ENCODE results near the gene GGA3.

The GGA3 gene

DNA sequence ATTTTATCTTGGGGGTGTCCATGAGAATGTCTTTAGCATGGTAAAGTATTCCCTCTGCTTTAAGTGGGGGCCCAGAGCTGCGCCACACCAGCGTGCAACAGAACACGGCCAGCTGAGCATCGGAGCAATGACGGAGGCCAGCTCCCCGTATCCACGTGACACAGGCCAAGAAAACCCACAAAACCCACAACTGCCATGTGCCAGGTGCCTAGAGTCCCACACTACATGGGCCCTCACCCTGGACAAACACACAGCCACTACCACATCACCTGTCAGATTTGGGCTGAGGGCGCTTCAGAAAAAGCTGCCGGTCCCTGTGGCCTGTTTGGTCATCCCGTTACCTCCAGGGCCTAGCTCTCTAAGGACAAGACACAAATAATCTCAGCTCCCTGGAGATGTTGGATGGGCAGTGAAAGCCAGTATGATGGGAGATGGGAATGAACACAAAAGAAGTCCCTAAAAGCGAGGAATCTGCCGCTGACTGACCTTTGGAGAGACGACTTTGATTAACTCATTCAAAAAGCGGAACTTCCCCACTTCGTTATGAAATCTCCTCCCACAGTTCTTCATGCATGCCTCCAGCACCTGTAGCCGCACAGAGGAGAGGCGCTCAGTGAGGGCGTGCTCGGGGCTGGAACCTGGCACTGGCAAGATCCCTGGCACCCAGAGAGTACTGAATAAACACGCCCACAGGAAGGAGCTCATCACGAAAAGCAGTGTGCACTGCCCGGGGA is 17.1 kb downstream of the GGA3 start:
- DNase-seq = no peak

DNA sequence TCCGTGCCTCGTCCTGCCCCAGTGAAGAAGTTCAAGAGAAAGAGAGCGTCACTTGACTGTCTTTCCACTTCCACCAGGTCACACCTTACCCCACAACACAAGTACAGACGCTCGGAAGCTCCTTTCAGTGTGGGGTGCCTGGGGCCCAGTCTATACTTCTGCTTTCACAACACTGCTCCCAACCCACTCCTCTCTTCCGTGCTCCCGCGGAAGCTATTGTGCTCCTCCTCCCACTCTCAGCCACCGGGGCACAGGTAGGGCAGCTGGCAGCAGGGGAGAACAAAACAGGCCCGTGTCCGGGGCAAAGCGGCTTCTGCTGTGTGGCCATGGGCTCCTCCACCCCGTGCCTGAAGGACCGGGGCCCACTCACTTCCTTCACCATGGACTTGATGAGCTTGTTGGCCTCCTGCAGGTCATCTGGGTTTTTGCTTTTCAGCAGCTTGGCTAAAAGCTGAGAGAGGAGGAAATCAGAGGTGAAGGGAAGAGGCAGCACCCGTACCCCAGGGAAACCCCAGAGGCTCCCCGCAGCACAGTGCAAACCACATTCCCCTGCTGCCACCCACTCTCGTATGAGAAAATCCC is 18.9 kb downstream of the GGA3 start:
- DNase-seq = no peak

DNA sequence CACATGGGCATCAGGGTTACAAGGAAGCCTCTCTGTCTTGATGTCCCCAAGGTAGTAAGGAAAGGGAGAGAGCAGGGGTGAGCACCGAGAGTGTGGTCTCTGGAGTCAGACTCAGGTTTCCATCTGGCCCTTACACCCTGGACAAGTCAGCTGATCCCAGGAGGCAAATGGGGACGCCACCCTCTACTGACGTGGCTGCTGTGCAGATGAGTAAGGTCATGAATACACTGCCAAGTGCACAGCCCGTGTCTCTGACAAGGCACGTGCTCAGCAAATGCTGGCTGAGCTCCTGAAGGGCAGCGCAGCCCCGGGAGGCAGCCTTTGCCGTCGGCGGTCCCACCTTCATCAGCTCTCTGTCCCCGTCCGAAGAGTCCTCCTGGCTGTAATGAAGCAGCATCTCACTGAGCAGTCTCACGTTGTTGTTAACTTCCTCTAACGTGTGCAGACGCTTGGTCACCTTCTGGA is 19.4 kb downstream of the GGA3 start:
- no peak for DNase-seq

DNA sequence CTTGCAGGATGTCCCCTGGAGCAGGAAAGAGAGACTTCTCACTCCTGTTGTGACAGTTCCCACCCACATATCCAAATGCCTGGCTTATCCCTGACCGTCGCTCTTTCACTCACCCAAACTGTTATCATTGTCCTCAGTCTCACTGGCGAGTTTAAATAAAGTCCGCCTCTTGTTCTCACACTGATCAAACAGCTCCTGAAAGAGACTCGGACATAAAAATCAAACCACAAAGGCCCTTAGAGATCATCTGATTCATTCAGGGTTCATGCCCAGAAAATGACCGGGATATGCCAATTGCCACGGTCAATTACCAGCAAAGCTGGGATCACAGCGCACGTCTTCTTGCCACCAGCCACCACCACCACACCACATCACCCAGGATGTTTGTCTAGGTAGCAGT is 19.9 kb downstream of the GGA3 start:
- DNase-seq = no peak

DNA sequence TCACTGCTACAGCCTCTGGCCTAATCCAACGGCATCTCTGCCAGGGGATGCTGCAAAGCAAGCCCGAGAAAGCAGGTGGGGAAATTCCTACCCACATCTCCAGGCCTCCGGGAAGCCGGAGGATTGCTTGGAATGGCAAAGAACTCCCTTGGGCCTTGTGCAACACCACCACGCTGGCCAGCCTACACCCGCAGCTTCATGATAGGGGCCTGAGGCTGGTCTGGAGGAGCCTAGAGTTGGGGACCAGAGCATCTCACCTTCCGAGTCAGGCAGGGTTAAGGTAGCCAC is 20.3 kb downstream of the GGA3 start:
- DNase-seq = no peak

DNA sequence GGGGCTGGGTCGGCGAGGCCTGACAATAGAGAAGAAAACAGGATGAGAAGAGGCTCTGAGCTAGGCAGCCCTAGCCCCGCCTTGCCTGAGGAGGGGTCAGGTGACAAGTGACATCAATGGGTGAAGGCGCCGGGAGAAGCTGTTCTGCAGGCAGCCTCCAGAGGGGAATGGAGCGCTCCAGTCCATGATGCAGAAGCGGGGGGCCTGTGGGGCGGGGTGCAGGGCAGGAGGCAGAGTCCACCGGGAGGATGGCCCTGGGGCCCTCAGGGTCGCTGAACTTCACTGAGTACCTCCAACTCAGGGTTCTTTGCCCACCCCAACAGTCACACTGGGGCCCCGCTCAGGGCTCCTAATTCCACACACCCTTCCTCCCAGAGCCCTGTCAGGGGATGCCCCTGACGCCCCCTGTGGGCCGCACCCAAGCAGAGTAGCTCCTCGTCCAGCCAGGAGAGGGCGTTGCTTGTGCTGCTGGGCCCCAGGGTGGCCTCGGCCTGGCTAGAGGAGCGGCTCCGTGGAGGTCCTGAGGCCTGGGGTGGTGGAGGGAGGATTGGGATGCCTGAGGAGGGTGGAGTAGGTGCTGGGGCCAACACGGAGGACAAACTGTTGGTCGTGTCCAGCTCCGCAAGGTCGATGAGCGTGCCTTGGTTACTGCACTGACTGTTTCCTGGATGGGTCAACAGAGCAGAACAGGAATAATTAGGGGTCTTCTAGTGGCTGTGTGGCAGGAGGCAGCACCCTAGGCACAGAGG is 20.8 kb downstream of the GGA3 start:
- peak; percentile 21 for DNase-seq

DNA sequence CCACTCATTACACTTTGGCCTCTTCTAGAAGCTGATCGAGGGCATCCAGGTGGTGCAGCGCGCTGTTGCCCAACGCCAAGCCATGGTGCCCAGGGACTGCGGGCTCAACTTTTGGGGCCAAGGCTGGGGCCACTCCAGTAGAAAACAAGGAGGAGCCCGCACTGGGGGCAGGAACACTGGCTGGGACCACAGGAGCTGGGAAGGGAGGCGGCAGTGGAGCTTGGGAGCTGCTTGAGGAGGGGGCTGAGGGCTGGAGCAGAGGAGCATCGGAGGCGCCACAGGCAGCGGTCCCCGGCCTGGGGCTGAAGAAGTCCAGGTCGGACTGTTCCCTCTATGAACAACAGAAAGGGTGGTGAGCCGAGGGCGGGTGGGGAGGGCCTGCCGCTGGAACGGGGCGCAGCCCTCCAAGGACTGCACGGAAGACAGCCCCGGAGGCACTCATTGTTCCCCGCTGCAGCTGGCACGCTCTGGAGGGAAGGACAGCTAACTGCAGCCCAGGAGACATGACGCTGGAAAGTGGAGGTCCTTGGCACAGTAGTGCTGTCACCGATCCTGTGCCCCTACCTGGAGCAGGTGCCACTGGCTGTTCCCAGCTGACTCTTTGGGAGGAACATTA is 21.5 kb downstream of the GGA3 start:
- DNase-seq = no peak

DNA sequence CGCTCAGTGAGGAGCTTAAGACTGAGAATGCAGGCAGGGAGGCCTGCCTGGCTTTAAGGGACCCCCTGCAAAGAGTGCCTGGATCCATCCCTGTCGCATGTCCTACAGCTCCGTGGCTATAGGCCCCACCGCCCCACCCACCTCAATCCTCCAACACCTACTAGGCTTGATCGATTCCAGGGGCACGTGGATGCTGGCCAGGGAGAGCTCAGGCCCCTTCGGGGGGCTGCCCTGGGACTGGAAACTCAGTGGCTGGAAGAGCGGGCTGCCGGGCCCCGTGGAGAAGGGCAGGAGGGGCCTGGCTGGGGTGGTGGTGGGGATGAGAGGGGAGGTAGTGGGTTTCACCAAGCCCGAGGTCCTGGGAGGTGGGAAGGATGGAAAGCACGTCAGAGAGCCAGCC is 22.2 kb downstream of the GGA3 start:
- no peak for DNase-seq

DNA sequence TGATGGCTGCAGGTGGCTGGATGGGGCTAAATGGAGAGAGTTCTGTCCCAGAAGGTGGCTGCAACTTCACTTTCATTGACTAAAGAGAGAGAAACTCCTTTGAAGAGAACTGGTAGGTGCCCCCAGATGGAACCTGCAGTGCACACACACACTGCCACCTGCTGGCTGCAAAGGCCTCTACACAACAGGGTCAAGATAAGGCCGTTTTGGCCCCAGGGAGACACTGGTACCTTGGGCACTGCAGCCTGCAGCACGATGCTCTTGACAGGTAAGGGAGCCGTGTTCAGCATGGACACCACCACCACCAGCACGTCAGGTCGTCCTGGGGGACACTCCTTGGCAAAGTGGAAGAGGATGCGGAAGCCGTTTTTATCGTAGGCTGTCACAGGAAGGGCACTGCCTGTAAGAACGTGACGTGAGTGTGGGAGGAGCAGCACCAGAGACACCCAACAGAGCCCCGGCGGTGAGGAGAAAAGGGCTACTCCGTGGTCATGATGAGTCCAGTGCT is 22.7 kb downstream of the GGA3 start:
- DNase-seq = peak; percentile 54

DNA sequence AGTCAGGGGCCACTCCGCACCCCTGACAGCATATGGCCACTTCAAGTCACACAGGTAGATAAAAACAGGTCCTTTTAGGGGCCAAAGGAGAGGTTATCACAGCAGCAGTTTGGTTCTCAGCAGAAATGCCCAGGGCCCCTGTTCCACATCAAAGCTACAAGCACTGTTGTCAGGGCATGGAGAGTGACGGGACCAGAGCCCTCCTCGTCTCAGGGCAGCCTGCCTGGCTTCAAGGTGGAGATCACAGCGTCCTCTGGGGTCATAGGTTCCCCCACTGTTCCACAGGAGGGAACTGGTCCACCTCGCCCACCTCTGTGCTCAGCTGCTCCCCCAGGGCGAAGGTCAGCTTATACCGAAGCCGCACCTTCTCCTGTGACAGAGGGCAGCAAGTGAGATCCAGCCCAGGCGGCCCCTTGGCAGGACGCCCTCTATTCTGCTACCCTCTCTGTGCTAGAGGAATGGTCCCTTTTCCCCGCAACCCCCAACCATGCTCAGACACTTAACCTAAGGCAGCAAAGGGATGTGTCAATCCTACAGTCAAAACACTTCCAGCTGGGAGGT is 23.3 kb downstream of the GGA3 start:
- DNase-seq = no peak

DNA sequence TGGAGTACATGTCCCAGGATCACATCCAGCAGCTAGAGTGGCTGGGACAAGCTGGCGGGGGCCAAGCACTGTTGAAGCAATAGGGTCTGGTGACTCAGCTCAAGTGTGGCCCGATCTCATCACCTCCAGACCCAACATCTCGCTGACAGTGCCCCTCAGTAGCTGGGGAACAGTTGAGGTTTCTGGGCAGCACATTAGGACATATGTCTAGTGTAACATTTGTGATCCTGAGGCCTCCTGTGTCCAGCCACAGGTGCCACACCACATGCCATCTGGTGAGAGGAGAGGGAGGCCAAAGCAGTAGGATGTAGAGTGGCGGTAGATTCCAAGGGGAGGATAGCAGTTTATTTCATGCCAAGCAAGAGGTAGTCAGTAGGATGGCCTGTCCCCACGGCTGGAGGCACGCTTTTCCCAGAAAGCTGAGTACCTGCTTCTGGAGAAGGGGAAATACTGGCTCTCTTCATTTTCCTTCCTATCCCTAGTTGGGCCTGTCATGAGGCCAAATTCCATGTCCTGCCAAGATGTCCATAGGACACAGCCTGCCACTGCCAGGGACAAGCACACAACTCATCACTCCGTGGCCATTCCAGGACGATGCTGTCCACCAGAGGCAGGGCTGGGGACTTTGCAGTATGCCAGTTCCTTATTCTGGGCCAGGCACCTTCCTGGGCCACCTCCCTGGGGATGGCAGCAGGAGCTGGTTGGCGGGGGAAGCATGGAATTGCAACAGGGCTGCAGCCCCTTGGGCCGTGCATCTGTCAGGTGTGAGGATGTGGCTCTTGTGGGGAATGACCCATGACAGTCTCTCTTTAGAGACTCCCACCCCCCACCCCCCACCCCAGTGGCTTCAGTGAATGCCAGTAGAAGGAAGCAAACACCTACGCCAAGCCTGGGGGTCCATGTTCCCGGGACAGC is 24.0 kb downstream of the GGA3 start:
- peak; percentile 4 for DNase-seq

DNA sequence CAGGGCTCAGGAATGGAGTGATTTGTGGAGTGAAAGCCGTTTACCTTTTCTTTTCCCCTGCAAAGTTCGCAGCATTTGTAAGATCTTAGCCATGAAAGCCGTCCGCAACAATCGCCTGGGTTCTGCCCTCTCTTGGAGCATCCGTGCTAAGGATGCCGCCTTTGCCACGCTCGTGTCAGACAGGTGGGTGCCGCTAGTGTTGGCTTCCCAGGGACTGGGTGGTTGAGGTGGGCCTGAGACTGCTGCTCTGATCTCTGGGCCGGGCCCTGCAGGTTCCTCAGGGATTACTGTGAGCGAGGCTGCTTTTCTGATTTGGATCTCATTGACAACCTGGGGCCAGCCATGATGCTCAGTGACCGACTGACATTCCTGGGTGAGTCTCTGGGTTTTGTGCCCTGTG is 28.6 kb downstream of the GGA3 start:
- DNase-seq = no peak

DNA sequence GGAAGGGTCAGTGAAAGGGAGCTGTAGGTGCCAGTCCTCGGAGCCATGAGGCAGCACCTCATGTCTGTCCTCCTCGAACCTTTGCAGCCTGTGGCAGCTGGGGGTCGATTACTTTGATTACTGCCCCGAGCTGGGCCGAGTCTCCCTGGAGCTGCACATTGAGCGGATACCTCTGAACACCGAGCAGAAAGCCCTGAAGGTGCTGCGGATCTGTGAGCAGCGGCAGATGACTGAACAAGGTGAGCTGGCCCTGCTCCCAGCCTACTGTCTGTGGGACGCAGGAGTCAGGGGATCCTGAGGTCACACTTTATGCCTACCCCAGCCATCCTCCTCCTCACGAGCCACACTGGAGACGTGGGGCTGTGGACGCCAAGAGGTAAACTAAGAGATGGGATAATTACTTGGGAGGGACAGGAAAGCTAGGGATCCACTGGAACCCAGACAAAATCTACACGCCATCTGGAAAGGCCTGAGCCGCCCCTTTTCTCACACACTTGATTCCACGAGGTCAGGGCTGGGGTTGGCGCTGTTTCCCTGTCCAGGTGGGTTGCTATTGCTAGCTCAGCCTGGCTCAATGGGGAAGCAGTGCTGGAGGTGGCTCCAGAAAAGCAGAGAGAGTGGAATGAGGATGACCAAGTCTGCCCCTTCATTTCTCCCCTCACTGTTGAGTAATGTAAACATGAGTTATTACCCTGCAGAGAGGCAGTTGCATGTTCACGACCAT is 29.5 kb downstream of the GGA3 start:
- DNase-seq = no peak

DNA sequence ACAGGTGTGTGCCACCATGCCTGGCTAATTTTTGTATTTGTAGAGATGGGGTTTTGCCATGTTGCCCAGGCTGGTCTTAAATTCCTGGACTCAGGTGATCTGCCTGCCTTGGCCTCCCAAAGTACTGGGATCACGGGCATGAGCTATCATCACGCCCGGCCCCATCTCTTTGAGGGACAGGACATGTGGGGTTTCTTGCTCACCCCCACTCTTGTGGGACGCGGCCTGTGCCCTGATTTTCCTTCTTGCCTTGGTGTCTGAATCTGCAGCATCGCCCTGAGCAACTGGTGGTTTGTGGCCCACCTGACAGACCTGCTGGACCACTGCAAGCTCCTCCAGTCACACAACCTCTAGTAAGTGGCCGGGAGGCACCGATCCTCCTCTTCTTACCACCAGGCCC is 30.3 kb downstream of the GGA3 start:
- no peak for DNase-seq

DNA sequence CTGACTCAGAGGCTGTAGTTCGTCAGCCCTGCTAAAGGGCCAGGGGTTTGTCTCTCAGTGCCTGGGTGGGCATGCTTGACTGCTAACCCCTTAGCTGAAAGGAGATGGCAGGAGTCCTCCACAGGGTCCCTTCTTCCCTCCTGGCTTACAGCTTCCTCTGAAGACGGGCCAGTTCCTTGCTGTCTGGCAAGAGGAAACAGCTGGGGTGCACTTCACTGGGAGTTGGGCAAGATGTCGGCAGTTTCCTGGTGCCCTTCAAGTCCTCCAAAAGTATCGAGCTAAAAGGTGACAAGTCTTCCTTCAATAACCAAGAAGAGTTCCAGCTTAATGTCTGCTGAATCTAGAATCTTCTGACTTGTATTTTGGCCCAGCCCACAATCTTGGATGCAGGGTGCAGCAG is 32.6 kb downstream of the GGA3 start:
- DNase-seq = no peak

DNA sequence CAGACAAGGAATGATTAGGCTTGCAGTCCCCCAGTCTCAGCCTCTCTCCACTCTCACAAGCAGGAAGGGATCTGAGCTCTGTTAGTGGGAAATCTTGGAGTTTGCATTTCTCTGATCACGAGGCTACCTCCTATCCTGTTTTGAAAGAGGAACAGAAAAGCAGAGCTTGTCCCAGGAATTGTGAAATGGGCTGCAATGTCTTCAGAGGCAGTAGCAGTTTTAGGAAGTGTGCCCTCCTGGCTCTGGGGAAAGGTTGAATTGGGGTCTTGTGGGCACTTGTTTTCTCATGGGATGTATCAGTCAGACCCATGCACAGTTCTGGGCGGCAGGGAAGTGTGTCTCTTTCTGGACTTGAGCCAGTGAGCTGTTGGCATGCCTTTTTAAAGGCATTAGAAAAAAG is 33.1 kb downstream of the GGA3 start:
- no peak for DNase-seq

DNA sequence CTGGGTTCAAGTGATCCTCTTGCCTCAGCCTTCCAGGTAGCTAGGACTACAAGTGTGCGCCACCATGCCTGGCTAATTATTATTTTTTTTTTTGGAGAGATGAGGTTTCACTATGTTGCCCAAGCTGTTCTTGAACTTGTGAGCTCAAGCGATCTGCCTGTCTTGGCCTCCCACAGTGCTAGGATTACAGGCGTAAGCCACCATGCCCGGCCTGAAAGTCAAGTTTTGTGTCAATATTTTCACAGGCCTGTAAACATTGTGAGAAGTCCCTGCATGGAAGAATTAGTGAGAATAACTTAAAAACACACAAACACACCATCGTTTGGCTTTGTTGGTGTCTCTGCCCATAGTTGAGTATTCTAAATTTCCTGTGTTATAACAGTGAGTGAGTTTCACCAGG is 33.7 kb downstream of the GGA3 start:
- no peak for DNase-seq

DNA sequence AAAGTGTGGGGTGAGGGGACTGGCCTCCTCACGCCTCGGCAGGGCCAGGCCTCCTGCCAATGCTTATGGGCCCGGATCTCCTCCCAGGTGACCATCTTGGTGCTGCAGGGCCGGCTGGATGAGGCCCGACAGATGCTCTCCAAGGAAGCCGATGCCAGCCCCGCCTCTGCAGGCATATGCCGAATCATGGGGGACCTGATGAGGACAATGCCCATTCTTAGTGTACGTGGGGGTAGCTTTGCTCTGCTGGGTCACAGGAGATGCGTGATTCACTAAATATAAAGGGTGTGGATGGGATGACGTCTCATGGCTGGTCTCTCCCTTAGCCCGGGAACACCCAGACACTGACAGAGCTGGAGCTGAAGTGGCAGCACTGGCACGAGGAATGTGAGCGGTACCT is 36.4 kb downstream of the GGA3 start:
- DNase-seq = no peak

DNA sequence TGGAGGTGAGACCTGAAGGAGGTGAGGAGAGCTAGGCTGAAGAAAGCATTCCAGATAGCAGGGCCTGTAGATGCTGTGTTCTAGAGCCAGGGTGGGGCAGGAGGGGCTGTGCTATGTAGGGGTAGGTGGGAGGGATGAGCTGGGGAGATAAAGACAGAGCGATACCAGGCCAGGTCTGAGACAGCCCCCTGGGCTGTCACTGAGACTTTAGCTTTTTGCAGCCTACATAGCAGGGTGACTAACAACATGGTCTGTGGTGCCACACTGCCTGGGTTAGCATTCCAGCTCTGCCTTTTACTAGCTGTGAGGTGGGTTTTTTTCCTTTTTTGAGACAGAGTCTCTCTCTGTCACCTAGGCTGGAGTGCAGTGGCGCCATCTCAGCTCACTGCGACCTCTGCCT is 41.6 kb downstream of the GGA3 start:
- no peak for DNase-seq

DNA sequence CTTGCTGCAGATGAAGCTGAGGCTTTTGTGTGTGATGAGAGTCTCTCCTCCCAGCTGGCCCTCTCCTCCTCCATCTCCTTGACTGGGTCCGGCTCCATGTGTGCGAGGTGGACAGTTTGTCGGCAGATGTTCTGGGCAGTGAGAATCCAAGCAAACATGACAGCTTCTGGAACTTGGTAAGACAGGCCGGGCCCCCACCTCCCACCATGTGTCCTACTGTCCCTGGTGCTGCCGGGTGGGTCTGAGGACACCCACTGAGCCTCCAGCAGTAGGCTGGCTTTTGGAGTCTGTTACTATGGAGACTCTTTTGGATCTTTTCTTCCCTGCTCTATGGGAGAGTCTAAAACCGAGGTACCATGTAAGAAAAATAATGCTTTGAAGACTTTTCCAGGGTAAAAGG is 43.3 kb downstream of the GGA3 start:
- no peak for DNase-seq

DNA sequence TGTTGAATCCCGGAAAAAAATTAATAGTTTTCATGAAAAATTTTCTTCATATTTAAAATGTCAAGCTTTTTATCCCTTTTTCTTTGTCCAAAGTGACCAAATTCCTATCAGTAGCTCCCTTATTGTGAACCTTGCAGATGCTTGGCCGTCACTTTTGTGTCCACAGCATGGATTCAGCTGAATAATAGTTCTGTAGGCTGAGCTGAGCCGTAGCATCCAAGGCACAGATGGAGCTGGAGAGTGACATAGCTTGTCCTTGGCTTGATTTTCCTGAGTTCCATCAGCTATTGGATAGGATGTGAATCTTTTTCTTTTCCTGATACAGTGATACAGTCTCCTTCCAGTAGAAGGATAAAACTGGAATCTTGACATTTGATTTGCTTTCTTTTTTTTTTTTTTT is 52.3 kb downstream of the GGA3 start:
- no peak for DNase-seq

DNA sequence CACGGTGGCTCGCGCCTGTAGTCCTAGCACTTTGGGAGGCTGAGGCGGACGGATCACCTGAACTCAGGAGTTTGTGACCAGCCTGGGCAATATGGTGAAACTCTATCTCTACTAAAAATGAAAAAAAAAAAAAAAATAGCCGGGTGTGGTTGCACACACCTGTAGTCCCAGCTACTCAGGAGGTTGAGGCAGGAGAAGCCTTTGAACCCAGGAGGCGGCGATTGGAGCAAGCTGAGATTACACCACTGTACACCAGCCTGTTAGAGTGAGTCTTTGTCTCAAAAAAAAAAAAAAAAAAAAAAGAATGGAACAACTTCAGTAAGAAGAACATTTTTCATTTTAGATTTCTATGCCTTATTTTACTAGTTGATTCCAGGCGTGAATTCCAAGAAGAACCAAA is 53.2 kb downstream of the GGA3 start:
- DNase-seq = no peak
